ENCODE data around the gene ASB18. TPM values are rescaled to one million over a fixed set of nuclear protein-coding genes. Genes with fewer than 3 reads are reported as not detected.

Gene ASB18
- total and polyA plus RNA-seq, 4 donors, result not detected

DNA sequence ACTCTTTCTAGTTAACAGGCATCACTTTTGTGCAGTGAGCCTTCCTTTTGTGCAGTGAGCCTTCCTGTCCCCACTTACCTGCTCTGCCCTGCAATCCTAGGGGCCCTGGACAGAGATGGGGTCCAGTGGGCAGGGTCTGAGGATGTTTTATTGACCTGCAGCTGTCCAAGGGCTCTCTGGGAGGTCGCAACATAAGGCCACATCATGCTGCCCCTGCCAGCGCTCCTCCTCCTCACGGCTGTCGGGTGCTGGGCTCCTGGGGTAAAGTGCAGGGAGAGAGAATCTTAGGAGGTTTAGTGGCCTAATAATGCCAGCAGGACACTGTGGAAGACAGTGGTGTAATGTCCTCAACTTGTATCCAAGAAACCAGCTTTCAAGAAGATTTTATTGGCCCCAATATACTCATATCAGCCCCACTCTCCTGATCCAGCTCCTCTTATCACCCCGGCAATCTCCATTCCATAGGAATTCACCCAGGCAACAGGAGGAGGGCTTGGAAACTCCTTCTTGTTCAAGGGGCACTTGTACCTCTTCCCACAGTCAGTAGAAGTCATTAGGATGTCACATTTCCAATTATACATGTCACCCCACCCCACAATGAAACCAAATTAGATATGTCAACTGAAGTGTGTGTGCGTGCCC lies 41.9 kb upstream of the ASB18 start:
- Histone ChIP-seq H3K4me1 (ENCODE audit: control insufficient read depth in 4 of 4, insufficient read depth in 4 of 4, low read length in 3 of 4) (no peaks in the 10 kb centered on the region), H3K27ac (ENCODE audit: low read depth in 1 of 2, low read length in 2 of 2) (no peak overlapping the region), H3K9ac (ENCODE audit: low read depth in 1 of 2, low read length in 2 of 2) (no peak overlapping the region), H3K27me3 (ENCODE audit: control insufficient read depth in 4 of 4, insufficient read depth in 4 of 4, low read length in 3 of 4) (peaks cover 0 to 3% (median 0%) of the 10 kb centered on the region in 4 donors), H3K4me3 (ENCODE audit: low read depth in 1 of 3, low read length in 3 of 3) (no peak overlapping the region), H3K9me3 (ENCODE audit: control insufficient read depth in 4 of 4, low read length in 3 of 4) (no peaks in the 10 kb centered on the region), H3K36me3 (ENCODE audit: control insufficient read depth in 4 of 4, insufficient read depth in 3 of 4, low read depth in 1 of 4, low read length in 3 of 4) (no peaks in the 10 kb centered on the region)
- no peak for DNase-seq (ENCODE audit: low spot score)
- TF ChIP-seq YY1 (IDR thresholded peaks at IDR 0.05) (no peak), RAD21 (IDR thresholded peaks at IDR 0.05) (no peak), SP1 (IDR thresholded peaks at IDR 0.05) (no peak), GABPA (IDR thresholded peaks at IDR 0.05 in 1 of 2, conservative IDR thresholded peaks at IDR 0.05 in 1 of 2) (no peak), FOXA2 (IDR thresholded peaks at IDR 0.05) (no peak), NR2F2 (IDR thresholded peaks at IDR 0.05) (no peak), EGR1 (IDR thresholded peaks at IDR 0.05; ENCODE audit: low read depth in 2 of 2) (no peak), HNF4A (conservative IDR thresholded peaks at IDR 0.05) (no peak), RXRA (IDR thresholded peaks at IDR 0.05) (no peak), JUND (IDR thresholded peaks at IDR 0.05) (no peak), FOXA1 (IDR thresholded peaks at IDR 0.05) (no peak), TAF1 (conservative IDR thresholded peaks at IDR 0.05) (no peak), HNF4G (IDR thresholded peaks at IDR 0.05) (no peak)
- TF ChIP-seq, protein P1, sequence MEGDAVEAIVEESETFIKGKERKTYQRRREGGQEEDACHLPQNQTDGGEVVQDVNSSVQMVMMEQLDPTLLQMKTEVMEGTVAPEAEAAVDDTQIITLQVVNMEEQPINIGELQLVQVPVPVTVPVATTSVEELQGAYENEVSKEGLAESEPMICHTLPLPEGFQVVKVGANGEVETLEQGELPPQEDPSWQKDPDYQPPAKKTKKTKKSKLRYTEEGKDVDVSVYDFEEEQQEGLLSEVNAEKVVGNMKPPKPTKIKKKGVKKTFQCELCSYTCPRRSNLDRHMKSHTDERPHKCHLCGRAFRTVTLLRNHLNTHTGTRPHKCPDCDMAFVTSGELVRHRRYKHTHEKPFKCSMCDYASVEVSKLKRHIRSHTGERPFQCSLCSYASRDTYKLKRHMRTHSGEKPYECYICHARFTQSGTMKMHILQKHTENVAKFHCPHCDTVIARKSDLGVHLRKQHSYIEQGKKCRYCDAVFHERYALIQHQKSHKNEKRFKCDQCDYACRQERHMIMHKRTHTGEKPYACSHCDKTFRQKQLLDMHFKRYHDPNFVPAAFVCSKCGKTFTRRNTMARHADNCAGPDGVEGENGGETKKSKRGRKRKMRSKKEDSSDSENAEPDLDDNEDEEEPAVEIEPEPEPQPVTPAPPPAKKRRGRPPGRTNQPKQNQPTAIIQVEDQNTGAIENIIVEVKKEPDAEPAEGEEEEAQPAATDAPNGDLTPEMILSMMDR (IDR thresholded peaks at IDR 0.05; ENCODE audit: low read depth, low read length, missing input control), result no peak
- TF ChIP-seq, protein P2, sequence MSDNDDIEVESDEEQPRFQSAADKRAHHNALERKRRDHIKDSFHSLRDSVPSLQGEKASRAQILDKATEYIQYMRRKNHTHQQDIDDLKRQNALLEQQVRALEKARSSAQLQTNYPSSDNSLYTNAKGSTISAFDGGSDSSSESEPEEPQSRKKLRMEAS (IDR thresholded peaks at IDR 0.05), result no peak
- TF ChIP-seq, protein P3, sequence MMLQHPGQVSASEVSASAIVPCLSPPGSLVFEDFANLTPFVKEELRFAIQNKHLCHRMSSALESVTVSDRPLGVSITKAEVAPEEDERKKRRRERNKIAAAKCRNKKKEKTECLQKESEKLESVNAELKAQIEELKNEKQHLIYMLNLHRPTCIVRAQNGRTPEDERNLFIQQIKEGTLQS (IDR thresholded peaks at IDR 0.05), result no peak
- TF ChIP-seq, protein P4, sequence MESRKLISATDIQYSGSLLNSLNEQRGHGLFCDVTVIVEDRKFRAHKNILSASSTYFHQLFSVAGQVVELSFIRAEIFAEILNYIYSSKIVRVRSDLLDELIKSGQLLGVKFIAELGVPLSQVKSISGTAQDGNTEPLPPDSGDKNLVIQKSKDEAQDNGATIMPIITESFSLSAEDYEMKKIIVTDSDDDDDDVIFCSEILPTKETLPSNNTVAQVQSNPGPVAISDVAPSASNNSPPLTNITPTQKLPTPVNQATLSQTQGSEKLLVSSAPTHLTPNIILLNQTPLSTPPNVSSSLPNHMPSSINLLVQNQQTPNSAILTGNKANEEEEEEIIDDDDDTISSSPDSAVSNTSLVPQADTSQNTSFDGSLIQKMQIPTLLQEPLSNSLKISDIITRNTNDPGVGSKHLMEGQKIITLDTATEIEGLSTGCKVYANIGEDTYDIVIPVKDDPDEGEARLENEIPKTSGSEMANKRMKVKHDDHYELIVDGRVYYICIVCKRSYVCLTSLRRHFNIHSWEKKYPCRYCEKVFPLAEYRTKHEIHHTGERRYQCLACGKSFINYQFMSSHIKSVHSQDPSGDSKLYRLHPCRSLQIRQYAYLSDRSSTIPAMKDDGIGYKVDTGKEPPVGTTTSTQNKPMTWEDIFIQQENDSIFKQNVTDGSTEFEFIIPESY (IDR thresholded peaks at IDR 0.05), result no peak
- TF ChIP-seq, protein P5, sequence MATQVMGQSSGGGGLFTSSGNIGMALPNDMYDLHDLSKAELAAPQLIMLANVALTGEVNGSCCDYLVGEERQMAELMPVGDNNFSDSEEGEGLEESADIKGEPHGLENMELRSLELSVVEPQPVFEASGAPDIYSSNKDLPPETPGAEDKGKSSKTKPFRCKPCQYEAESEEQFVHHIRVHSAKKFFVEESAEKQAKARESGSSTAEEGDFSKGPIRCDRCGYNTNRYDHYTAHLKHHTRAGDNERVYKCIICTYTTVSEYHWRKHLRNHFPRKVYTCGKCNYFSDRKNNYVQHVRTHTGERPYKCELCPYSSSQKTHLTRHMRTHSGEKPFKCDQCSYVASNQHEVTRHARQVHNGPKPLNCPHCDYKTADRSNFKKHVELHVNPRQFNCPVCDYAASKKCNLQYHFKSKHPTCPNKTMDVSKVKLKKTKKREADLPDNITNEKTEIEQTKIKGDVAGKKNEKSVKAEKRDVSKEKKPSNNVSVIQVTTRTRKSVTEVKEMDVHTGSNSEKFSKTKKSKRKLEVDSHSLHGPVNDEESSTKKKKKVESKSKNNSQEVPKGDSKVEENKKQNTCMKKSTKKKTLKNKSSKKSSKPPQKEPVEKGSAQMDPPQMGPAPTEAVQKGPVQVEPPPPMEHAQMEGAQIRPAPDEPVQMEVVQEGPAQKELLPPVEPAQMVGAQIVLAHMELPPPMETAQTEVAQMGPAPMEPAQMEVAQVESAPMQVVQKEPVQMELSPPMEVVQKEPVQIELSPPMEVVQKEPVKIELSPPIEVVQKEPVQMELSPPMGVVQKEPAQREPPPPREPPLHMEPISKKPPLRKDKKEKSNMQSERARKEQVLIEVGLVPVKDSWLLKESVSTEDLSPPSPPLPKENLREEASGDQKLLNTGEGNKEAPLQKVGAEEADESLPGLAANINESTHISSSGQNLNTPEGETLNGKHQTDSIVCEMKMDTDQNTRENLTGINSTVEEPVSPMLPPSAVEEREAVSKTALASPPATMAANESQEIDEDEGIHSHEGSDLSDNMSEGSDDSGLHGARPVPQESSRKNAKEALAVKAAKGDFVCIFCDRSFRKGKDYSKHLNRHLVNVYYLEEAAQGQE (IDR thresholded peaks at IDR 0.05), result no peak
- WGBS, result 77% methylated on average over 6 of the region's 6 CpGs
